SW480 (cell line): Measurements from ENCODE around the gene TEKTIP1.

Source experiments
- DNase-seq: peaks from one replicate; pipeline ENCODE4 v3.0.0-alpha.2; 2016; ENCODE audit warnings: low spot score

Gene TEKTIP1

GRCh38 chr19:3538258-3538929 lies 580 bp upstream of the TEKTIP1 start:
- no peak for DNase-seq

- DNase-seq: no peak
Measured at GRCh38 chr19:3539756-3540118, 763 bp downstream of the TEKTIP1 start.

GRCh38 chr19:3543150-3544057 lies 4.4 kb downstream of the TEKTIP1 start:
- no peak for DNase-seq

GRCh38 chr19:3544058-3544376 lies 5.0 kb downstream of the TEKTIP1 start:
- no peak for DNase-seq

GRCh38 chr19:3544742-3545668 lies 6.0 kb downstream of the TEKTIP1 start:
- DNase-seq: no peak

- DNase-seq: no peak
Measured at GRCh38 chr19:3545669-3546034, 6.7 kb downstream of the TEKTIP1 start.

- DNase-seq: no peak
Measured at GRCh38 chr19:3546119-3546518, 7.1 kb downstream of the TEKTIP1 start.

GRCh38 chr19:3547301-3547731 lies 8.3 kb downstream of the TEKTIP1 start:
- no peak for DNase-seq

GRCh38 chr19:3547767-3548282 lies 8.9 kb downstream of the TEKTIP1 start:
- no peak for DNase-seq

- DNase-seq: no peak
Measured at GRCh38 chr19:3548606-3549005, 9.6 kb downstream of the TEKTIP1 start.

- no peak for DNase-seq
Measured at GRCh38 chr19:3549816-3550215, 10.8 kb downstream of the TEKTIP1 start.

GRCh38 chr19:3550947-3551791 lies 12.2 kb downstream of the TEKTIP1 start:
- no peak for DNase-seq

- no peak for DNase-seq
Measured at GRCh38 chr19:3551792-3552095, 12.8 kb downstream of the TEKTIP1 start.

GRCh38 chr19:3554254-3555083 lies 15.5 kb downstream of the TEKTIP1 start:
- no peak for DNase-seq

- no peak for DNase-seq
Measured at GRCh38 chr19:3555653-3556422, 16.9 kb downstream of the TEKTIP1 start.

GRCh38 chr19:3556423-3556977 lies 17.5 kb downstream of the TEKTIP1 start:
- no peak for DNase-seq

GRCh38 chr19:3556978-3557460 lies 18.0 kb downstream of the TEKTIP1 start:
- no peak for DNase-seq

- DNase-seq: peak; percentile 84
Measured at GRCh38 chr19:3557461-3558248, 18.7 kb downstream of the TEKTIP1 start, which contains the start of gene MFSD12. Gene MFSD12 (minus strand): TSS chr19:3557586. CDS start chr19:3557403, 183 bp downstream.
